Measurements from ENCODE around the gene LRMDA. TPM values are rescaled to one million over a fixed set of nuclear protein-coding genes. Genes with fewer than 3 reads are reported as not detected.

The LRMDA gene
- total and polyA plus RNA-seq, 10 of the 15 experiments (the other 5 are each of a cell fraction or from before 2014, with no cell fraction given): 0.07 to 0.54 (median 0.29) TPM; not detected in 4

- TF ChIP-seq NKRF (conservative IDR thresholded peaks at IDR 0.05): no peak
- no peak for TF ChIP-seq RELB (IDR thresholded peaks at IDR 0.05; ENCODE audit: low read depth)
- TF ChIP-seq MTA2 (IDR thresholded peaks at IDR 0.05; ENCODE audit: low read depth): no peak
- TF ChIP-seq NFXL1 (IDR thresholded peaks at IDR 0.05; ENCODE audit: borderline replicate concordance): no peak
Observed at GRCh38 chr10:76328348-76328747, 896.9 kb downstream of the LRMDA start (continued).

- 28% methylated on average over 5 of the region's 5 CpGs for WGBS (ENCODE audit: insufficient coverage, insufficient replicate concordance, low lambda C conversion rate, missing lambda C conversion rate)
- FAIRE-seq: no peak
- H3K4me2 ChIP-seq (ENCODE audit: control insufficient read depth, insufficient read depth): no peak overlapping the region
- H3K9me3 ChIP-seq (replicated peaks; ENCODE audit: control insufficient read depth, insufficient read depth, low read length): no peaks in the 10 kb centered on the region
- intact Hi-C loops (cut with micrococcal nuclease; ENCODE audit: unreplicated experiment) (no loop called here), in situ Hi-C loops (cut with MboI) (no loop called here)
- H3K9ac ChIP-seq (ENCODE audit: control insufficient read depth, insufficient read depth, low read length): no peak overlapping the region
- TF ChIP-seq CREM (IDR thresholded peaks at IDR 0.05; ENCODE audit: low read depth) (no peak), PKNOX1 (IDR thresholded peaks at IDR 0.05) (no peak), EGR1 (IDR thresholded peaks at IDR 0.05; ENCODE audit: borderline replicate concordance in 1 of 2, low read depth in 2 of 2, low read length in 2 of 2) (no peak), ZSCAN29 (IDR thresholded peaks at IDR 0.05) (no peak)
- no peaks in the 10 kb centered on the region for H4K20me1 ChIP-seq (ENCODE audit: control insufficient read depth, insufficient read depth)
- ATAC-seq: no peak
- no peak overlapping the region for H3K27ac ChIP-seq (ENCODE audit: control insufficient read depth, insufficient read depth)
- ChIA-PET RAD21 (ENCODE audit: unreplicated experiment) (no interaction called here), CTCF (no interaction called here), POLR2A (no interaction called here), SMC1A (ENCODE audit: uncharacterized antibody, unreplicated experiment) (no interaction called here)
- no peaks in the 10 kb centered on the region for H3K36me3 ChIP-seq (ENCODE audit: control insufficient read depth in 2 of 2, insufficient read depth in 2 of 2, low read length in 1 of 2)
- H3K4me3 ChIP-seq: no peak overlapping the region
- no peak overlapping the region for H2AFZ ChIP-seq (ENCODE audit: control insufficient read depth, low read depth, low read length)
- no peak for DNase-seq (ENCODE audit: low read depth, low spot score)
- H3K79me2 ChIP-seq (ENCODE audit: control insufficient read depth, insufficient read depth, low read length): no peaks in the 10 kb centered on the region
- no TSS peak for BruUV-seq (replicated peaks)
- H3K27me3 ChIP-seq (replicated peaks in 1 of 2; ENCODE audit: control insufficient read depth in 2 of 2, insufficient read depth in 2 of 2, low read length in 1 of 2): no peaks in the 10 kb centered on the region
- no peaks in the 10 kb centered on the region for H3K4me1 ChIP-seq (ENCODE audit: control insufficient read depth, insufficient read depth, low read length)
Observed at GRCh38 chr10:76329891-76330575, 898.6 kb downstream of the LRMDA start.

Measured in GM12878 (cell line).